SK-N-DZ (cell line): ENCODE results near the gene CCDC116.

Source experiments
- DNase-seq: peaks from one replicate; pipeline ENCODE4 v3.0.0-alpha.2; 2015; ENCODE audit warnings: low spot score
- small RNA-seq, 2 experiments: library from RNA; depleted of rRNA; stranded (forward); fragments of <200 nt; gene quantifications; one replicate each; pipeline ENCODE3, GENCODE V24; 2014

The CCDC116 gene

DNA sequence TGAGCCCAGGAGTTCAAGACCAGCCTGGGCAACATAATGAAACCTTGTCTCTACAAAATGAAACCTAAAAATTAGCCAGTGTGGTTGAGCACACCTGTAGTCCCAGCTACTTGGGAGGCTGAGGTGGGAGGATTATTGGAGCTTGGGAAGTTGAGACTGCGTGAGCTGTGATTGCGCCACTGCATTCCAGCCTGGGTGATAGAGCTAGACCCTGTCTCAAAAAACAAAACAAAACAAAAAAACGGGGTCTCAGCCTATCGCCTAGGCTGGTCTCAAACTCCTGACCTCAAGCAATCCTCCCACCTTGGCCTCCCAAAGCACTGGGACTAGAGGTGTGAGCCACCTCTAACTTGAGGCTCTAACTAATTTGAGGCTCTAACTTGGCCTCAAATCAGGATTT, 46.8 kb downstream of the CCDC116 start:
- DNase-seq = no peak

DNA sequence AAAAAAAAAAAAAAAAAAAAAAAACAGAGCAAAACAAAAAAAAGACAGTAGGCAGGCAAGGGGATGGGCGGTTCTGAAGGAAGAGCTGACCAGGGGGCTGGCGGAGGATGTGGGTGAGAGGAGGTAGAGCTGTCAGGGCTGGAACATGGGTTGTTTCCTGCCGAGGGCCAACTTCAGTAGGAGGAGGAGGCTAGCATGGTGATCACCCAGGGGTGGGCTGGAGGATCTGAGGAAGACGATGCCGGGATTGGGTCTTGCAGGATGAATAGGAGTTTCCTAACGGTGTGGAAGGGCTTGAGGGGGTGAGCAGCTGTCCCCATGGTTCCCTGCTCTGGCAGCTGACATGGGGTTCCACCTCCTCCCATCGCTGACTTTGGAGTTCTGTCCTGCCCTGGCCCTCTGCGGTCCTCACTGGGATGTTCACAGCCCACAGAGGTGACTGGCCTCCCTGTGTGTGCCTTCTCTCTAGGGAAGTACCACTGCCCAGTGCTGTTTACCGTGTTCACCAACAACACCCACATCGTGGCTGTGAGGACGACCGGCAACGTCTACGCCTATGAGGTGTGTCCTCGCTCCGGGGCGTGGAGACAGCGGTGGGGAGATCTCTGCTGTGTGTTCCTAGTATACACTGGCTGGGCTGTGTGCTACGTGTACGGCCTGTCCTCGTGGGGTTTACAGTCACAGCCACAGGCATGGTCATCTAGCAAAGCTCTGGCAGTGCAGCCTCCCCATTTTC, 48.4 kb downstream of the CCDC116 start:
- no peak for DNase-seq

DNA sequence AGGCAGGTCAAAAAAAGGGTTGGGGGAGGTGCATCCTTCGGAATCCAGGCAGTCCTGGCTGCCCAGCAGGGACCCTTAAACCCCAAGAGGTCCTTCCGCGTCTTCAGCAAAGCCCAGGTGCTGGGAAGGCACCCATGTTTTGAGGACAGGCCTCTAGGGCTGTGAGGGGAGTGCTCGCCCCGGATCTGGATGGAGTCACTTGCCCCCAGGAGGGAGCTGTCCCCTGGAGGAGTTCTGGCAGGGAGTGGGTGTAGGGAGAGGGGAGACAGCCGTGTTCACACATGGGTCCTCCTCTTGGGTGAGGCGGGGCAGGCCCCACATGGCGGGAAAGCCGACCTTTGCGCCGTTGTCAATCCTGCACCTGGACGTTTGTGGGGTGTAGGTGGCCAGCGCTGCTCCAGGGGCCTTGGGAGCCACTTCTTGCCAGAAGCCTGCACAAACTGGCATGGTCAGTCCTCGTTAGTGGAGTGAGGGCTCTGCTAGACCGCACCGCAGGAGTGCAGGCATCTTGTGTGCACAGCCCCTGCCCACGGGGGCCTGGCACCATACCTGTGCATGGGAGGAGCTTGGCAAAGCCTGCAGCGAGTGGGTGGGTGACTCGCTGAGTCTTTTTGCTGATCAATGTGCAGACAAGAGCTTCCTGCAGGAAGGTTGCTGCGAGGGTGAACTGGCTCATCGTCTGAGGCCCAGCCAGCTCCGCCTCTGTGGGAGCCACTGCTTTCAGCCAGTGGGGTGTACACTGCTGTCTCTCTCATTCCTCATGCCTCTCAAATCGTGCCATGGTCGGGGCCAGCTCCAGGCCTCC, 49.2 kb downstream of the CCDC116 start:
- no peak for DNase-seq

DNA sequence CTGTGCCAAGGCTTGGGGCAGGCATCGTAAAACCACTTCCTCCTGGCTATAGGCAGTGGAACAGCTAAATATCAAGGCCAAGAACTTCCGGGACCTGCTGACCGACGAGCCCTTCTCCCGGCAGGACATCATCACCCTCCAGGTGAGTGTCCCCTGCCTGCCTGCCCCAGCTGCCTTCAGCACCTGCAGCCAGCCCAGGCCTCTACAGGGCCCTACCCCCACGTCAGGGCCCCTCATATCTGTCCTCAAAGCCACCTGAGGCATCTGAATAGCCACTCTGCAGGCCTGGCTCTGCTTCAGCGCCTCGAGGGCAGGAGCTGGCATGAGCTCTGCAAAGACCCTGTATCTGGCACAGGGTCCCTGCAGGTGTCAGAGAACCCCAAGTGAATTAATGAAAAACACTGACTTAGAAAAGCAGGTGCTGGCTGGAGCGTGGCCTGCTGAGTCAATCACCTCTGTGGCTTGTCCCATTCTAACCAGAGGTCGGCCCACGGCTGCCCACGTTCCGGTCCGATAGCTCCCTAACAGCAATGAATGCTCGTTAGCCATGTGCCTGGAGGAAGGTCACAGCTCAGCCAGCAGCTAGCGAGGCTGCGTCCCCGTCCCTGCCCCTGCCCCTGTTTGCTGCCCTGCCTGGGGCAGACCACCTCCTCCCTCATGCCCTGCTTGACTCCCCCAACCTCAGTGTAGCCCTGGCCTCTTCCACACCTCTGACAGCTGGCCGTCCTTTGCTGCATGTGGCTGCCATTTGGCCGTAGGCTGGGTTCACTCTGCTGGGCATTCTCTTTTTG, 50.0 kb downstream of the CCDC116 start:
- DNase-seq = no peak

DNA sequence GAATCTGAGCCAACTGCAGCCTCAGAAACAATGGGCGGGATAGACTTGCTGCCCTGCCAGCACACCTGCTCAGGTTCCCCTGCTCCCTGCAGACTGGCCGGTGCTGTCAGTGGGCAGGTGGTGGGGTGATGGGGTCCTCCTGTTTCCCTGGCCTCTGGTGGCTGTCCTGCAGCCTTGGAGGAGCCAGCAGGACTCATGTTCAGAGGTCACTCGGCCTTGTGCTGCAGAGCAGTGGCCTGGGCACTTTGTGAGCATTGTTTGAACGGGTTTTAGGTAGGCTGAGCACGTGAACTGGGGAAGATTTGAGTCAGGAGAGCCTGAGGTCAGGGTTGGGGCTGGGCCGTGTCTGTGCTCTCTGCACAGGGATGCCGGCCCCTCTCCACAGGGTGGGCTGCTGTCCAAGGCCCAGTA, 50.8 kb downstream of the CCDC116 start:
- no peak for DNase-seq

DNA sequence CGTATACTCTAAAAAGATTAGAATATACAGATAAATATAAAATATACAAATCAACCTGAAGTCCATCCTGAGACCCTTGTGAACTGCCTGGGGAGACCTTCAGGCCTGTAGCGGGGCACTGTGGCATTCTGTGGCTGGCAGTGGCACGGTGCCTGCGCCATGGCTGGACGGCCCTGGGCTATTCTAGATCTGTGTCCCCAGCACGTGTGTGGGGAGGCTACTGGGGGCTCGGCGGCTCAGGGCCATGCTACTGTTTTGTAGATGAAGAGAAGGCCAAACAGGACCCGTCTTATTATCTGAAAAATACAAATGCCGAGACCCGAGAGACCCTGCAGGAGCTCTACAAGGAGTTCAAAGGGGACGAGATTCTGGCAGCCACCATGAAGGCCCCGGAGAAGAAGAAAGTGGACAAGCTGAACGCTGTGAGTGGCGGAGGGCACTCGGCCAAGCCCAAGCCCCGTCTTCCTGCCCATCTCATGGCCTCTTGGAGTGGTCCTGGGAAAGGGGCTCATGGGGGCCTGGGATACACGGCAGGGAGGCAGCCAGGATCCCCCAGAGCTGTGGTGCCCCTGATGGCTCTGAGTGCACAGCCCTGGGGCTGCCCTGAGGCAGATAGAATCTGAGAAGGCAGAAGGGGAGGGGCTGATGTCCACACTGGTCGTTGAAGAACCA, 52.1 kb downstream of the CCDC116 start:
- no peak for DNase-seq

DNA sequence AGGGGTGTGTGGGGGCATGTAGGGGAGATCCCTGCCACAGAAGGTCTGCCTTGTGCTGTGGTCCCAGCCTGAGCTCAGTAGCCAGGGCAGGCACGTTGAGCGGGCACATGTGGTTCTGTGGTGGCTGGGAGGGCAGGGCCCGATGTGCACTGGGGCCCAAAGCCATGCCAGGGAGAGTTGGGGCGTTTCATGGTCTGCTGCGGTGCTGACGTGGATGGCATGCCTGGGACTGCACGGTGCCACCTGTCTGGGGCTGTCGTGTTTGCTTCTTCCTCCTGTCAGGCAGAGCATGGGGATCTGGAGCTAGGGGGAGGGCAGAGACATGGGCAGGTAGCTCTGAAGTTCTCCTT, 52.6 kb downstream of the CCDC116 start:
- no peak for DNase-seq

DNA sequence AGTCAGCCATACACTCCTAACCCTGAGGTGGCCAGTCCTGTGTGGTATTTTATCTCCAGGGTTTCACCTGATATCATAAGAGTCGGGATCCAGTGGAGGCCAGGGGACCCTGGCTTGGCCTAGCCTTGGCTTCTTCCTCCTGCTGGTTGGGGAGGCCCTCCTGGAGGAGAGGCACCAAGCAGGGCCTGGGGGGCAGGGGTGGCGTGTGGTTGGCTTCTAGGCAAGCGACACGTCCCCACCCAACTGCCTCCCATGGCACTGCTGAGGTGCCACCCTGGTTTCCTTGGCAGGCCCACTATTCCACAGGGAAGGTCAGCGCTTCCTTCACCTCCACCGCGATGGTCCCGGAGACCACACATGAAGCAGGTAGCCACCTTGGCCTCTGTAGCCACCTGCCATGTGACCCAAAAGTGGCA, 53.6 kb downstream of the CCDC116 start:
- no peak for DNase-seq

Small RNA genes lying within 50 kb of the gene (small RNA-seq; reads per million reads assigned to genes)
- gene MIR301B = 43.1 to 603 reads per million in 2 experiments
